ENCODE results near the gene RASA3.

DNA sequence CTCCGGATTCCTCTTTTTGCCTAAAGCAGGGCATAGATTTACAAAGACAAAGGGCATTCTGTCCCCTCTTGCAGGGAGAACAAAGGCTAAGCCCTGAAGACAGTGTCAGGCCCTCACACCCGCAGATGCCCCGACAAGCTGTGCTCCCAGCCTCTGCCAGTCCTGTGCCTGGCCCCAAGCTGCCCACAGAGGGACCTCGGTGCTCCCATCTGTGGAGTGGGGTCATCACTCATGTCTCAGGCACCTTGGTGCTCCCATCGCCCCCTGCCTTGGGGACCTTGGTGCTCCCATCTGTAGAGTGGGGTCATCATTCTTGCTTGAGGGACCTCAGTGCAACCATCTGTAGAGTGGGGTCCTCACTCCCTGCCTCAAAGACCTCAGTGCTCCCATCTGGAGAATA is 182.9 kb downstream of the RASA3 start:
- TF ChIP-seq, protein P1, sequence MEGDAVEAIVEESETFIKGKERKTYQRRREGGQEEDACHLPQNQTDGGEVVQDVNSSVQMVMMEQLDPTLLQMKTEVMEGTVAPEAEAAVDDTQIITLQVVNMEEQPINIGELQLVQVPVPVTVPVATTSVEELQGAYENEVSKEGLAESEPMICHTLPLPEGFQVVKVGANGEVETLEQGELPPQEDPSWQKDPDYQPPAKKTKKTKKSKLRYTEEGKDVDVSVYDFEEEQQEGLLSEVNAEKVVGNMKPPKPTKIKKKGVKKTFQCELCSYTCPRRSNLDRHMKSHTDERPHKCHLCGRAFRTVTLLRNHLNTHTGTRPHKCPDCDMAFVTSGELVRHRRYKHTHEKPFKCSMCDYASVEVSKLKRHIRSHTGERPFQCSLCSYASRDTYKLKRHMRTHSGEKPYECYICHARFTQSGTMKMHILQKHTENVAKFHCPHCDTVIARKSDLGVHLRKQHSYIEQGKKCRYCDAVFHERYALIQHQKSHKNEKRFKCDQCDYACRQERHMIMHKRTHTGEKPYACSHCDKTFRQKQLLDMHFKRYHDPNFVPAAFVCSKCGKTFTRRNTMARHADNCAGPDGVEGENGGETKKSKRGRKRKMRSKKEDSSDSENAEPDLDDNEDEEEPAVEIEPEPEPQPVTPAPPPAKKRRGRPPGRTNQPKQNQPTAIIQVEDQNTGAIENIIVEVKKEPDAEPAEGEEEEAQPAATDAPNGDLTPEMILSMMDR (IDR thresholded peaks at IDR 0.05; ENCODE audit: poor library complexity, severe bottlenecking), result no peak
- TF ChIP-seq EZH2 (IDR thresholded peaks at IDR 0.05; ENCODE audit: borderline replicate concordance, insufficient read depth, low read length, poor library complexity, severe bottlenecking), result no peak
- TF ChIP-seq TAF1 (IDR thresholded peaks at IDR 0.05; ENCODE audit: low read depth), result no peak
- TF ChIP-seq POLR2AphosphoS5 (IDR thresholded peaks at IDR 0.05), result no peak
- no peak for TF ChIP-seq MXI1 (conservative IDR thresholded peaks at IDR 0.05; ENCODE audit: poor library complexity, severe bottlenecking)
- TF ChIP-seq, protein P2, sequence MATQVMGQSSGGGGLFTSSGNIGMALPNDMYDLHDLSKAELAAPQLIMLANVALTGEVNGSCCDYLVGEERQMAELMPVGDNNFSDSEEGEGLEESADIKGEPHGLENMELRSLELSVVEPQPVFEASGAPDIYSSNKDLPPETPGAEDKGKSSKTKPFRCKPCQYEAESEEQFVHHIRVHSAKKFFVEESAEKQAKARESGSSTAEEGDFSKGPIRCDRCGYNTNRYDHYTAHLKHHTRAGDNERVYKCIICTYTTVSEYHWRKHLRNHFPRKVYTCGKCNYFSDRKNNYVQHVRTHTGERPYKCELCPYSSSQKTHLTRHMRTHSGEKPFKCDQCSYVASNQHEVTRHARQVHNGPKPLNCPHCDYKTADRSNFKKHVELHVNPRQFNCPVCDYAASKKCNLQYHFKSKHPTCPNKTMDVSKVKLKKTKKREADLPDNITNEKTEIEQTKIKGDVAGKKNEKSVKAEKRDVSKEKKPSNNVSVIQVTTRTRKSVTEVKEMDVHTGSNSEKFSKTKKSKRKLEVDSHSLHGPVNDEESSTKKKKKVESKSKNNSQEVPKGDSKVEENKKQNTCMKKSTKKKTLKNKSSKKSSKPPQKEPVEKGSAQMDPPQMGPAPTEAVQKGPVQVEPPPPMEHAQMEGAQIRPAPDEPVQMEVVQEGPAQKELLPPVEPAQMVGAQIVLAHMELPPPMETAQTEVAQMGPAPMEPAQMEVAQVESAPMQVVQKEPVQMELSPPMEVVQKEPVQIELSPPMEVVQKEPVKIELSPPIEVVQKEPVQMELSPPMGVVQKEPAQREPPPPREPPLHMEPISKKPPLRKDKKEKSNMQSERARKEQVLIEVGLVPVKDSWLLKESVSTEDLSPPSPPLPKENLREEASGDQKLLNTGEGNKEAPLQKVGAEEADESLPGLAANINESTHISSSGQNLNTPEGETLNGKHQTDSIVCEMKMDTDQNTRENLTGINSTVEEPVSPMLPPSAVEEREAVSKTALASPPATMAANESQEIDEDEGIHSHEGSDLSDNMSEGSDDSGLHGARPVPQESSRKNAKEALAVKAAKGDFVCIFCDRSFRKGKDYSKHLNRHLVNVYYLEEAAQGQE (IDR thresholded peaks at IDR 0.05; ENCODE audit: borderline replicate concordance), result no peak
- TF ChIP-seq EP300 (conservative IDR thresholded peaks at IDR 0.05; ENCODE audit: poor library complexity, severe bottlenecking), result no peak
